Left lung (tissue), 10 donors: ENCODE measurements around the gene EXOSC9. TPM values are rescaled to one million over a fixed set of nuclear protein-coding genes. Genes with fewer than 3 reads are reported as not detected.

Source experiments
- ATAC-seq: fragments of 200-7000 bp; cut with Tn5 transposase; one replicate; pipeline ENCODE4 v1.9.1; 2020; ENCODE audit warnings: moderate library complexity
- DNase-seq, 4 donors: peaks; one replicate each; pipeline ENCODE4 v3.0.0-alpha.2; 2013 to 2020
- H3K27ac ChIP-seq, 2 donors: fragments of 200-600 bp; sonication (generic) in 1 of 2; one replicate each; pipeline versions ENCODE4 v1.5.0 to v1.8.0; 2020 to 2021
- H3K27me3 ChIP-seq, 2 donors: fragments of 200-600 bp; sonication (generic) in 1 of 2; one replicate each; pipeline versions ENCODE4 v1.5.0 to v1.8.0; 2020 to 2021
- H3K36me3 ChIP-seq, 2 donors: fragments of 200-600 bp; sonication (generic) in 1 of 2; one replicate each; pipeline versions ENCODE4 v1.5.0 to v1.8.0; 2020 to 2021
- H3K4me1 ChIP-seq, 2 donors: fragments of 200-600 bp; one replicate each; pipeline ENCODE4 v1.8.0; 2021
- H3K4me3 ChIP-seq, 2 donors: fragments of 200-600 bp; sonication (generic) in 1 of 2; one replicate each; pipeline versions ENCODE4 v1.5.0 to v1.8.0; 2020 to 2021; ENCODE audit warnings: mild to moderate bottlenecking in 1 of 2
- H3K9me3 ChIP-seq, 2 donors: fragments of 200-600 bp; sonication (generic) in 1 of 2; one replicate each; pipeline versions ENCODE4 v1.5.0 to v1.8.0; 2020 to 2021
- CTCF ChIP-seq, 2 donors: fragments of 200-600 bp; sonication (generic) in 1 of 2; IDR thresholded peaks; one replicate each; pipeline versions ENCODE4 v1.5.0 to v1.8.0; 2021; ENCODE audit warnings: antibody characterized with exemption in 2 of 2
- intact Hi-C, 2 donors: fragments of 100-400 bp; cut with DNase I; formaldehyde crosslinking; loops; one replicate each; pipeline versions ENCODE4 v1.11.2 to v1.14.2; 2022
- polyA plus RNA-seq, 6 donors: library from polyadenylated mRNA; unstranded; fragments of 120-200 nt; gene quantifications; one replicate each; pipeline ENCODE4 v1.2.1, GENCODE V29; 2013; ENCODE audit not compliant: insufficient read length in 6 of 6
- total RNA-seq, 2 donors: library from RNA; stranded (reverse); fragmentation: NEBNext Ultra II Directional; extraction: Animal tissue kit (Norgen Biotek cat#: 25700); gene quantifications; one replicate each; pipeline ENCODE4 v1.2.1, GENCODE V29; 2021
- donor health status: DM: no; HTN: yes; CAD: no.
- donor health status: DM: no; HTN: no; CAD: no.

EXOSC9 gene
- total and polyA plus RNA-seq, 8 donors: 13.5 to 63.9 (median 57.2) TPM

GRCh38 chr4:121791481-121791880, 9.6 kb upstream of the EXOSC9 start:
- Histone ChIP-seq H3K9me3 (no peaks in the 10 kb centered on the region), H3K4me1 (no peaks in the 10 kb centered on the region), H3K27ac (no peak overlapping the region), H3K4me3 (no peak overlapping the region), H3K27me3 (no peaks in the 10 kb centered on the region), H3K36me3 (no peaks in the 10 kb centered on the region)
- DNase-seq (no peak), ATAC-seq (no peak)
- TF ChIP-seq CTCF (IDR thresholded peaks at IDR 0.05): no peak
- intact Hi-C loops: no loop called here

GRCh38 chr4:121792966-121793365, 8.2 kb upstream of the EXOSC9 start:
- no peak for ATAC-seq
- intact Hi-C loops: no loop called here
- TF ChIP-seq CTCF (IDR thresholded peaks at IDR 0.05): no peak
- no peak for DNase-seq
- Histone ChIP-seq H3K27ac (no peak overlapping the region), H3K36me3 (no peaks in the 10 kb centered on the region), H3K27me3 (no peaks in the 10 kb centered on the region), H3K4me3 (no peak overlapping the region), H3K4me1 (no peaks in the 10 kb centered on the region), H3K9me3 (no peaks in the 10 kb centered on the region)

- H3K27ac ChIP-seq: no peak overlapping the region
- ATAC-seq: peak; percentile 87
- intact Hi-C loops: no loop called here
These were observed 6.5 kb upstream of the EXOSC9 start for GRCh38 chr4:121794505-121795188.

GRCh38 chr4:121796283-121796682, 4.8 kb upstream of the EXOSC9 start:
- no peak for TF ChIP-seq CTCF (IDR thresholded peaks at IDR 0.05)
- Histone ChIP-seq H3K4me1 (peaks cover 0 to 14% of the 10 kb centered on the region in 2 donors), H3K4me3 (no peak overlapping the region), H3K36me3 (no peaks in the 10 kb centered on the region), H3K27me3 (no peaks in the 10 kb centered on the region), H3K9me3 (no peaks in the 10 kb centered on the region), H3K27ac (no peak overlapping the region)
- ATAC-seq (no peak), DNase-seq (no peak)
- intact Hi-C loops: no loop called here

More at GRCh38 chr4:121794505-121795188, 6.5 kb upstream of the EXOSC9 start:
- Histone ChIP-seq H3K36me3 (no peaks in the 10 kb centered on the region), H3K9me3 (no peaks in the 10 kb centered on the region), H3K4me1 (peaks cover 0 to 5% of the 10 kb centered on the region in 2 donors), H3K4me3 (no peak overlapping the region), H3K27me3 (no peaks in the 10 kb centered on the region)
- DNase-seq: peak in 1 of 4 donors; percentile 19
- no peak for TF ChIP-seq CTCF (IDR thresholded peaks at IDR 0.05)

- Histone ChIP-seq H3K4me3 (no peak overlapping the region), H3K27me3 (no peaks in the 10 kb centered on the region), H3K27ac (peak overlapping the region in 1 of 2 donors; percentile 91), H3K9me3 (no peaks in the 10 kb centered on the region), H3K4me1 (peaks cover 4 to 27% of the 10 kb centered on the region in 2 donors), H3K36me3 (peaks cover 0 to 18% of the 10 kb centered on the region in 2 donors)
- no peak for ATAC-seq
- no peak for TF ChIP-seq CTCF (IDR thresholded peaks at IDR 0.05)
- no peak for DNase-seq
- intact Hi-C loops: no loop called here
These were observed 1.8 kb upstream of the EXOSC9 start for GRCh38 chr4:121799208-121799823.
